ENCODE results near the gene AIG1.
"Not testable (repeated sequence)": the region's sequence is repeated elsewhere in the genome, so short reads cannot be mapped to it uniquely, and the experiment has no call there.

The AIG1 gene

GRCh38 chr6:143236151-143236798 lies 175.6 kb downstream of the AIG1 start:
- TF ChIP-seq FOXA1 (IDR thresholded peaks at IDR 0.05) (no peak), ELF4 (IDR thresholded peaks at IDR 0.05) (no peak), ARNT (IDR thresholded peaks at IDR 0.05) (no peak), SUZ12 (IDR thresholded peaks at IDR 0.05) (no peak), PKNOX1 (IDR thresholded peaks at IDR 0.05) (no peak), NFRKB (IDR thresholded peaks at IDR 0.05) (no peak), BHLHE40 (IDR thresholded peaks at IDR 0.05; ENCODE audit: borderline replicate concordance) (no peak), SP1 (IDR thresholded peaks at IDR 0.05) (no peak), ZNF384 (IDR thresholded peaks at IDR 0.05) (no peak), L3MBTL2 (conservative IDR thresholded peaks at IDR 0.05) (no peak), TARDBP (IDR thresholded peaks at IDR 0.05) (no peak), FOXK2 (IDR thresholded peaks at IDR 0.05) (no peak), FOXM1 (IDR thresholded peaks at IDR 0.05; ENCODE audit: borderline replicate concordance) (no peak), LEF1 (IDR thresholded peaks at IDR 0.05; ENCODE audit: borderline replicate concordance) (no peak), HDGF (IDR thresholded peaks at IDR 0.05; ENCODE audit: borderline replicate concordance) (no peak), CTBP1 (IDR thresholded peaks at IDR 0.05; ENCODE audit: borderline replicate concordance) (no peak)
- DNase-seq (ENCODE audit: extremely low spot score), result no peak
- POLR2A ChIA-PET, result no interaction called here
- CTCF ChIA-PET, result no interaction called here

- POLR2A ChIA-PET, result no interaction called here
- TF ChIP-seq HDGF (IDR thresholded peaks at IDR 0.05; ENCODE audit: borderline replicate concordance), result no peak
- no peak for TF ChIP-seq ARNT (IDR thresholded peaks at IDR 0.05)
- no peak for TF ChIP-seq NFRKB (IDR thresholded peaks at IDR 0.05)
- no peak for TF ChIP-seq ELF4 (IDR thresholded peaks at IDR 0.05)
- no peak for TF ChIP-seq ZNF384 (IDR thresholded peaks at IDR 0.05)
- no peak for TF ChIP-seq LEF1 (IDR thresholded peaks at IDR 0.05; ENCODE audit: borderline replicate concordance)
- no peak for TF ChIP-seq CTBP1 (IDR thresholded peaks at IDR 0.05; ENCODE audit: borderline replicate concordance)
- no peak for TF ChIP-seq TARDBP (IDR thresholded peaks at IDR 0.05)
- no peak for TF ChIP-seq FOXK2 (IDR thresholded peaks at IDR 0.05)
- no peak for TF ChIP-seq BHLHE40 (IDR thresholded peaks at IDR 0.05; ENCODE audit: borderline replicate concordance)
- no peak for TF ChIP-seq FOXM1 (IDR thresholded peaks at IDR 0.05; ENCODE audit: borderline replicate concordance)
- TF ChIP-seq FOXA1 (IDR thresholded peaks at IDR 0.05), result no peak
- CTCF ChIA-PET, result no interaction called here
- no peak for DNase-seq (ENCODE audit: extremely low spot score)
Observed at GRCh38 chr6:143238306-143238705, 177.6 kb downstream of the AIG1 start.

- POLR2A ChIA-PET, result no interaction called here
Observed at GRCh38 chr6:143241111-143241510, 180.4 kb downstream of the AIG1 start.

GRCh38 chr6:143241911-143242310 lies 181.2 kb downstream of the AIG1 start:
- ChIA-PET CTCF (no interaction called here), POLR2A (no interaction called here)
- no peak for DNase-seq (ENCODE audit: extremely low spot score)
- TF ChIP-seq ZNF384 (IDR thresholded peaks at IDR 0.05) (no peak), TARDBP (IDR thresholded peaks at IDR 0.05) (no peak)

More at GRCh38 chr6:143241111-143241510, 180.4 kb downstream of the AIG1 start:
- CTCF ChIA-PET, result no interaction called here
- no peak for DNase-seq (ENCODE audit: extremely low spot score)
- TF ChIP-seq PKNOX1 (IDR thresholded peaks at IDR 0.05), result no peak
- TF ChIP-seq HDGF (IDR thresholded peaks at IDR 0.05; ENCODE audit: borderline replicate concordance), result no peak
- no peak for TF ChIP-seq L3MBTL2 (conservative IDR thresholded peaks at IDR 0.05)
- no peak for TF ChIP-seq ZNF384 (IDR thresholded peaks at IDR 0.05)
- TF ChIP-seq ARNT (IDR thresholded peaks at IDR 0.05), result no peak
- TF ChIP-seq FOXA1 (IDR thresholded peaks at IDR 0.05), result no peak
- no peak for TF ChIP-seq TARDBP (IDR thresholded peaks at IDR 0.05)
- no peak for TF ChIP-seq LEF1 (IDR thresholded peaks at IDR 0.05; ENCODE audit: borderline replicate concordance)
- no peak for TF ChIP-seq NFRKB (IDR thresholded peaks at IDR 0.05)

- CTCF ChIA-PET, result no interaction called here
Observed at GRCh38 chr6:143243786-143244185, 183.1 kb downstream of the AIG1 start.

GRCh38 chr6:143245656-143246055 lies 185.0 kb downstream of the AIG1 start:
- CTCF ChIA-PET, result no interaction called here
- DNase-seq (ENCODE audit: extremely low spot score), result no peak
- no peak for TF ChIP-seq NFRKB (IDR thresholded peaks at IDR 0.05)
- no peak for TF ChIP-seq L3MBTL2 (conservative IDR thresholded peaks at IDR 0.05)
- no peak for TF ChIP-seq BHLHE40 (IDR thresholded peaks at IDR 0.05; ENCODE audit: borderline replicate concordance)
- TF ChIP-seq ARNT (IDR thresholded peaks at IDR 0.05), result no peak
- no peak for TF ChIP-seq SUZ12 (IDR thresholded peaks at IDR 0.05)
- POLR2A ChIA-PET, result no interaction called here

More at GRCh38 chr6:143243786-143244185, 183.1 kb downstream of the AIG1 start:
- no peak for TF ChIP-seq FOXK2 (IDR thresholded peaks at IDR 0.05)
- no peak for TF ChIP-seq FOXA1 (IDR thresholded peaks at IDR 0.05)
- TF ChIP-seq BHLHE40 (IDR thresholded peaks at IDR 0.05; ENCODE audit: borderline replicate concordance), result no peak
- TF ChIP-seq ZNF384 (IDR thresholded peaks at IDR 0.05), result no peak
- TF ChIP-seq TARDBP (IDR thresholded peaks at IDR 0.05), result no peak
- no peak for TF ChIP-seq L3MBTL2 (conservative IDR thresholded peaks at IDR 0.05)
- no peak for TF ChIP-seq SP1 (IDR thresholded peaks at IDR 0.05)
- no peak for TF ChIP-seq NFRKB (IDR thresholded peaks at IDR 0.05)
- no peak for TF ChIP-seq FOXM1 (IDR thresholded peaks at IDR 0.05; ENCODE audit: borderline replicate concordance)
- no peak for DNase-seq (ENCODE audit: extremely low spot score)
- POLR2A ChIA-PET, result no interaction called here

- CTCF ChIA-PET; POLR2A ChIA-PET; DNase-seq (ENCODE audit: extremely low spot score): not testable (repeated sequence)
Observed at GRCh38 chr6:143246166-143246775, 185.6 kb downstream of the AIG1 start.
